Spleen (tissue), 7 donors: ENCODE data around the gene ATAD3B.

Experiments used
- POLR2AphosphoS5 ChIP-seq, 3 donors: sonication (generic); formaldehyde crosslinking; IDR thresholded peaks; one replicate each; pipeline ENCODE4 v1.5.1; 2017; ENCODE audit warnings: antibody characterized with exemption in 3 of 3
- TF ChIP-seq, protein P1 (sequence below), 11 experiments: fragments of 200-600 bp in 7 of 11; fragments of 450-650 bp in 4 of 11; sonication (generic) in 4 of 11; IDR thresholded peaks in 8 of 11; conservative IDR thresholded peaks in 3 of 11; 1 replicate in 7 of 11; 2 replicates in 4 of 11; pipeline versions ENCODE4 v1.4.0 to v1.8.0; 2016 to 2021; ENCODE audit warnings: antibody characterized with exemption in 11 of 11, inconsistent platforms in 4 of 11, mild to moderate bottlenecking in 1 of 11
- donor health status: DM: no; HTN: no; CAD: no; lungs with moderate emphysema.
- donor health status: DM: no; HTN: no; CAD: no.
- donor health status: DM: no; HTN: no; CAD: no.

DNA sequence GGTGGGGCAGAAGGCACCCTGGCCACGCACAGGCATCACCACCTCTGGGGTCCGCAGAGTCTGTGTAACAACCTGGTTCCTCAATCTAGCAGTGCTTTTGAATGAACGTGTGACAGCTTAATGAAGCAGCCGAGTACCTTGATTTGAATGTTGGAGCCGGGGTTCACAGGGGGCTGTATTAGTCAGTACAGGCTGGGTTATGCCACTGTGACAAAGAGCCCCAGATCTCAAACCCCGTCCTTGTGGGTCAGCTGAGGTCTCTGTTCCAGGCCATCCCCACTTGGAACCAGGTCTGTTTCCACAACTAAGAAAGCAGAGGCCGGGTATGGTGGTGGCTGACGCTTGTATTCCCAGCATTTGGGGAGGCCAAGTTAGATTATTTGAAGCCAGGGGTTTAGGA lies 58.4 kb downstream of the ATAD3B start:
- TF ChIP-seq POLR2AphosphoS5 (IDR thresholded peaks at IDR 0.05), result no peak
- TF ChIP-seq, protein P1, sequence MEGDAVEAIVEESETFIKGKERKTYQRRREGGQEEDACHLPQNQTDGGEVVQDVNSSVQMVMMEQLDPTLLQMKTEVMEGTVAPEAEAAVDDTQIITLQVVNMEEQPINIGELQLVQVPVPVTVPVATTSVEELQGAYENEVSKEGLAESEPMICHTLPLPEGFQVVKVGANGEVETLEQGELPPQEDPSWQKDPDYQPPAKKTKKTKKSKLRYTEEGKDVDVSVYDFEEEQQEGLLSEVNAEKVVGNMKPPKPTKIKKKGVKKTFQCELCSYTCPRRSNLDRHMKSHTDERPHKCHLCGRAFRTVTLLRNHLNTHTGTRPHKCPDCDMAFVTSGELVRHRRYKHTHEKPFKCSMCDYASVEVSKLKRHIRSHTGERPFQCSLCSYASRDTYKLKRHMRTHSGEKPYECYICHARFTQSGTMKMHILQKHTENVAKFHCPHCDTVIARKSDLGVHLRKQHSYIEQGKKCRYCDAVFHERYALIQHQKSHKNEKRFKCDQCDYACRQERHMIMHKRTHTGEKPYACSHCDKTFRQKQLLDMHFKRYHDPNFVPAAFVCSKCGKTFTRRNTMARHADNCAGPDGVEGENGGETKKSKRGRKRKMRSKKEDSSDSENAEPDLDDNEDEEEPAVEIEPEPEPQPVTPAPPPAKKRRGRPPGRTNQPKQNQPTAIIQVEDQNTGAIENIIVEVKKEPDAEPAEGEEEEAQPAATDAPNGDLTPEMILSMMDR (IDR thresholded peaks at IDR 0.05 in 8 of 11, conservative IDR thresholded peaks at IDR 0.05 in 3 of 11), result no peak
